Effector CD4-positive, alpha-beta T cell (primary cell): Measurements from ENCODE around the gene RASGRP3.
"Not testable (repeated sequence)": the region's sequence is repeated elsewhere in the genome, so short reads cannot be mapped to it uniquely, and the experiment has no call there.

Experiments
- DNase-seq: peaks from one replicate; pipeline ENCODE4 v3.0.0-alpha.2; 2020
- total RNA-seq: gene quantifications from one replicate; lab custom pipeline; 2026; lab: John Stamatoyannopoulos, UW

Gene RASGRP3
- 7.1 reads per million, percentile 26 among the genes with 10 or more reads in this experiment for total RNA-seq

- DNase-seq, result peak; percentile 38
These were observed at the start of gene RASGRP3 for GRCh38 chr2:33476131-33476792. Gene RASGRP3 (plus strand): TSS chr2:33476649. CDS start chr2:33515137, 38,488 bp downstream.

- no peak for DNase-seq
These were observed 49.7 kb upstream of the RASGRP3 start for GRCh38 chr2:33426666-33427231.

- DNase-seq, result no peak
These were observed 46.4 kb upstream of the RASGRP3 start for GRCh38 chr2:33430077-33430476.

- DNase-seq, result no peak
These were observed 45.6 kb upstream of the RASGRP3 start for GRCh38 chr2:33430856-33431255.

- DNase-seq, result no peak
These were observed 43.6 kb upstream of the RASGRP3 start for GRCh38 chr2:33432871-33433270.

GRCh38 chr2:33433279-33434235 lies 42.9 kb upstream of the RASGRP3 start:
- no peak for DNase-seq

GRCh38 chr2:33435518-33435917 lies 40.9 kb upstream of the RASGRP3 start:
- no peak for DNase-seq

GRCh38 chr2:33436083-33436482 lies 40.4 kb upstream of the RASGRP3 start:
- no peak for DNase-seq

- DNase-seq, result no peak
These were observed 39.2 kb upstream of the RASGRP3 start for GRCh38 chr2:33437297-33437696.

GRCh38 chr2:33437815-33438214 lies 38.6 kb upstream of the RASGRP3 start:
- no peak for DNase-seq

- DNase-seq, result no peak
These were observed 35.1 kb upstream of the RASGRP3 start for GRCh38 chr2:33441235-33441810.

- DNase-seq, result not testable (repeated sequence)
These were observed 34.4 kb upstream of the RASGRP3 start for GRCh38 chr2:33442052-33442451.

GRCh38 chr2:33442528-33443079 lies 33.8 kb upstream of the RASGRP3 start:
- no peak for DNase-seq

GRCh38 chr2:33443274-33443829 lies 33.1 kb upstream of the RASGRP3 start:
- DNase-seq, result no peak

GRCh38 chr2:33444967-33445366 lies 31.5 kb upstream of the RASGRP3 start:
- DNase-seq, result no peak

GRCh38 chr2:33448220-33448899 lies 28.1 kb upstream of the RASGRP3 start:
- DNase-seq, result no peak

GRCh38 chr2:33451214-33451613 lies 25.2 kb upstream of the RASGRP3 start:
- DNase-seq, result no peak

- DNase-seq, result no peak
These were observed 24.6 kb upstream of the RASGRP3 start for GRCh38 chr2:33451825-33452224.

- DNase-seq, result no peak
These were observed 23.9 kb upstream of the RASGRP3 start for GRCh38 chr2:33452545-33452944.

- DNase-seq, result no peak
These were observed 22.5 kb upstream of the RASGRP3 start for GRCh38 chr2:33453905-33454479.

- DNase-seq, result no peak
These were observed 18.7 kb upstream of the RASGRP3 start for GRCh38 chr2:33457556-33458247.
